T-helper 2 cell treated with Interferon-gamma antibody and Interleukin-4, amounts not matched to agents 5 μg/mL and 100 μg/mL, for 36 hours (primary cell): ENCODE data around the gene FRMPD2.
"Not testable (repeated sequence)": the region's sequence is repeated elsewhere in the genome, so short reads cannot be mapped to it uniquely, and the experiment has no call there.

ENCODE experiments used
- DNase-seq: peaks from one replicate; pipeline ENCODE4 v3.0.0; 2021; ENCODE audit warnings: low spot score
- H3K27ac Mint-ChIP-seq: one replicate; pipeline ENCODE4 v1.8.0; 2021; ENCODE audit warnings: mild to moderate bottlenecking, mixed read lengths
- H3K27me3 Mint-ChIP-seq: one replicate; pipeline ENCODE4 v1.8.0; 2021; ENCODE audit warnings: low read depth, mixed read lengths
- H3K36me3 Mint-ChIP-seq: one replicate; pipeline ENCODE4 v1.8.0; 2021; ENCODE audit warnings: low read depth, mixed read lengths
- H3K4me1 Mint-ChIP-seq: one replicate; pipeline ENCODE4 v1.8.0; 2021; ENCODE audit warnings: low read depth, mixed read lengths
- H3K4me3 Mint-ChIP-seq: one replicate; pipeline ENCODE4 v1.8.0; 2022; ENCODE audit warnings: mild to moderate bottlenecking, moderate library complexity, mixed read lengths
- H3K9me3 Mint-ChIP-seq: one replicate; pipeline ENCODE4 v1.8.0; 2021; ENCODE audit warnings: mixed read lengths

The FRMPD2 gene

DNA sequence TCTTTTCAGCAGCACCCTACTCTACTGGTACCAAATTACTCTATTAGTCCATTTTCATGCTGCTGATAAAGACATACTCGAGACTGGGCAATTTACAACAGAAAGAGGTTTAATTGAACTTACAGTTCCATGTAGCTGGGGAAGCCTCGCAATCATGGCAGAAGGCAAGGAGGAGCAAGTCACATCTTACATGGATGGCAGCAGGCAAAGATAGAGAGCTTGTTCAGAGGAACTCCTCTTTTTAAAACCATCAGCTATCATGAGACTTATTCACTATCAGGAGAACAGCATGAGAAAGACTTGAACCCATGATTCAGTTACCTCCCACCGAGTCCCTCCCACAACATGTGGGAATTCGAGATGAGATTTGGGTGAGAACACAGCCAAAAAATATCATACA lies 7.2 kb upstream of the FRMPD2 start:
- peaks cover 31% of the 10 kb centered on the region for H3K9me3 Mint-ChIP-seq
- not testable (repeated sequence) for H3K4me3 Mint-ChIP-seq, DNase-seq, H3K27me3 Mint-ChIP-seq, H3K36me3 Mint-ChIP-seq, H3K27ac Mint-ChIP-seq
- peaks cover 10% of the 10 kb centered on the region for H3K4me1 Mint-ChIP-seq

- H3K4me1 Mint-ChIP-seq, result peaks cover 11% of the 10 kb centered on the region
- no peak for DNase-seq
- no peak overlapping the region for H3K4me3 Mint-ChIP-seq
- H3K27ac Mint-ChIP-seq, result no peak overlapping the region
- peaks cover 19% of the 10 kb centered on the region for H3K9me3 Mint-ChIP-seq
- peaks cover 3% of the 10 kb centered on the region for H3K27me3 Mint-ChIP-seq
- no peaks in the 10 kb centered on the region for H3K36me3 Mint-ChIP-seq
Measured at GRCh38 chr10:48279081-48279751, 4.7 kb upstream of the FRMPD2 start.

- peaks cover 12% of the 10 kb centered on the region for H3K9me3 Mint-ChIP-seq
- H3K36me3 Mint-ChIP-seq, result no peaks in the 10 kb centered on the region
- peaks cover 11% of the 10 kb centered on the region for H3K4me1 Mint-ChIP-seq
- no peak overlapping the region for H3K27ac Mint-ChIP-seq
- H3K4me3 Mint-ChIP-seq, result no peak overlapping the region
- peaks cover 3% of the 10 kb centered on the region for H3K27me3 Mint-ChIP-seq
- DNase-seq, result no peak
Measured at GRCh38 chr10:48277093-48277492, 2.6 kb upstream of the FRMPD2 start.

DNA sequence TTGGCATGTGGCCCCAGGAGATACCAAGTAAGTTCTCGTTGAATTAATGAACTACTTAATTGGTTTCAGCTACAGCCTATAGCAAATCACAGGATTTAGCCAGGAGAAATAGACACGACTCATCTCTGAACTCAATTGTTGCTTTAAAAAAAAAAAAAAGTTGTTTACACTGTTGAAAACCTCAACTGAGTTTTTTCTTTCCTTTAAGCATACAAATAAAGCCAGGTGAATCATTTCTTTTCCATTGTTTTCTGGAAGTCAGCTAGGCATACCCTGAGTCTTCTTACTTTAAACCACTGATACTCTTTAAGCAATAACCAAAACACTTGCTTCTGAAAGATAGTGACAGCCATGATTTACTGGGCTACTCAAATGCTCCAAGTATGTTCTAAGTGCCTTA lies 755 bp downstream of the FRMPD2 start:
- Mint-ChIP-seq H3K4me1 (peaks cover 6% of the 10 kb centered on the region), H3K4me3 (no peak overlapping the region), H3K27ac (no peak overlapping the region), H3K27me3 (peaks cover 3% of the 10 kb centered on the region), H3K9me3 (no peaks in the 10 kb centered on the region), H3K36me3 (no peaks in the 10 kb centered on the region)
- no peak for DNase-seq

- Mint-ChIP-seq H3K4me1 (peaks cover 3% of the 10 kb centered on the region), H3K27me3 (no peaks in the 10 kb centered on the region), H3K9me3 (no peaks in the 10 kb centered on the region), H3K4me3 (no peak overlapping the region), H3K27ac (no peak overlapping the region), H3K36me3 (no peaks in the 10 kb centered on the region)
- DNase-seq, result no peak
Measured at GRCh38 chr10:48272682-48273081, 1.8 kb downstream of the FRMPD2 start.

GRCh38 chr10:48271047-48271730 lies 3.3 kb downstream of the FRMPD2 start:
- no peak for DNase-seq
- Mint-ChIP-seq H3K27me3 (no peaks in the 10 kb centered on the region), H3K27ac (no peak overlapping the region), H3K4me3 (no peak overlapping the region), H3K4me1 (peaks cover 3% of the 10 kb centered on the region), H3K9me3 (no peaks in the 10 kb centered on the region), H3K36me3 (no peaks in the 10 kb centered on the region)

GRCh38 chr10:48266528-48266927 lies 8.0 kb downstream of the FRMPD2 start:
- H3K27me3 Mint-ChIP-seq, result peaks cover 3% of the 10 kb centered on the region
- peak; percentile 56 for DNase-seq
- H3K9me3 Mint-ChIP-seq, result no peaks in the 10 kb centered on the region
- H3K27ac Mint-ChIP-seq, result no peak overlapping the region
- H3K36me3 Mint-ChIP-seq, result no peaks in the 10 kb centered on the region
- peaks cover under 1% of the 10 kb centered on the region for H3K4me1 Mint-ChIP-seq
- H3K4me3 Mint-ChIP-seq, result no peak overlapping the region

DNA sequence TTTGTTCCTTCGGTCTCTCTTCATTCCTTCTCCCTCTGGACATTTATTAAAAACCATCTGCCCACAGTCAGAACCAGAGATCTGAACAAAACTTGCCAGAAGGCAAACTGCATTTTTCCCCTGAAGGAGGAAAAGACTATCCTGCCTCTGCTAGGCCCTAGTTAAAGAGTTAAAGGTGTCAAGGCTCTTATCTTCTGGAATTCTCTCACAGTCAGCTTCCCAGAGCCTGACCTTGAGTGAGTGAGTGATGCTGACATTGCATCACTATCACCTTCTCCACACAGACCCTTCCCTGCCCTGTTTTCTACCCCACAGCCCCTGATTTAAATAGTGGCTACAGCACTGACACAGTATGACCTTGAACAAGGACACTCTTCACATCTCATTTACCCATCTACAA lies 16.4 kb downstream of the FRMPD2 start:
- no peaks in the 10 kb centered on the region for H3K9me3 Mint-ChIP-seq
- peaks cover 30% of the 10 kb centered on the region for H3K27me3 Mint-ChIP-seq
- no peak overlapping the region for H3K4me3 Mint-ChIP-seq
- no peaks in the 10 kb centered on the region for H3K4me1 Mint-ChIP-seq
- H3K36me3 Mint-ChIP-seq, result no peaks in the 10 kb centered on the region
- no peak for DNase-seq
- no peak overlapping the region for H3K27ac Mint-ChIP-seq

GRCh38 chr10:48257407-48257961 lies 17.0 kb downstream of the FRMPD2 start:
- no peaks in the 10 kb centered on the region for H3K4me1 Mint-ChIP-seq
- no peak overlapping the region for H3K27ac Mint-ChIP-seq
- H3K27me3 Mint-ChIP-seq, result peaks cover 32% of the 10 kb centered on the region
- H3K4me3 Mint-ChIP-seq, result no peak overlapping the region
- H3K36me3 Mint-ChIP-seq, result no peaks in the 10 kb centered on the region
- DNase-seq, result no peak
- H3K9me3 Mint-ChIP-seq, result no peaks in the 10 kb centered on the region

DNA sequence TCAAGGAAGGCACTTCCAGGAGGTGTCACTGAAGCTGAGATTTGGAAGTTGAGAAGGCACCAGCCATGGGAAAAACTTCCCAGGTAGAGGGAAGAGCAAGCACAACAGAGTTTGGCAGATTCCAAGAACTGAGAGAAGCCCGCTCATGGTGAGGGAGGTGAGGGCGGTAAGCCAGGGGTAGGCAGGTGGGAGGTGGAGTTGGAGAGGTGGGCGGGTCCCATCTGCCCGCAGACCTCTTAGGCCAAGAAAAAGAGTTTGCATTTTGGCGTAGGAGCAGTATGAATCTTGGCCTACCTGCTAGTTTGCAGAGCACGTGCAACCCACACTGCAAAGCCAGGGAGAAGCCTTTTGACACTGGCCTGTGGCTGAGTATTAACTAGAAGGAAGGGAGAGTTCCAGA lies 18.8 kb downstream of the FRMPD2 start:
- Mint-ChIP-seq H3K36me3 (no peaks in the 10 kb centered on the region), H3K27ac (no peak overlapping the region), H3K4me1 (no peaks in the 10 kb centered on the region), H3K27me3 (peaks cover 24% of the 10 kb centered on the region), H3K4me3 (no peak overlapping the region), H3K9me3 (no peaks in the 10 kb centered on the region)
- no peak for DNase-seq

DNA sequence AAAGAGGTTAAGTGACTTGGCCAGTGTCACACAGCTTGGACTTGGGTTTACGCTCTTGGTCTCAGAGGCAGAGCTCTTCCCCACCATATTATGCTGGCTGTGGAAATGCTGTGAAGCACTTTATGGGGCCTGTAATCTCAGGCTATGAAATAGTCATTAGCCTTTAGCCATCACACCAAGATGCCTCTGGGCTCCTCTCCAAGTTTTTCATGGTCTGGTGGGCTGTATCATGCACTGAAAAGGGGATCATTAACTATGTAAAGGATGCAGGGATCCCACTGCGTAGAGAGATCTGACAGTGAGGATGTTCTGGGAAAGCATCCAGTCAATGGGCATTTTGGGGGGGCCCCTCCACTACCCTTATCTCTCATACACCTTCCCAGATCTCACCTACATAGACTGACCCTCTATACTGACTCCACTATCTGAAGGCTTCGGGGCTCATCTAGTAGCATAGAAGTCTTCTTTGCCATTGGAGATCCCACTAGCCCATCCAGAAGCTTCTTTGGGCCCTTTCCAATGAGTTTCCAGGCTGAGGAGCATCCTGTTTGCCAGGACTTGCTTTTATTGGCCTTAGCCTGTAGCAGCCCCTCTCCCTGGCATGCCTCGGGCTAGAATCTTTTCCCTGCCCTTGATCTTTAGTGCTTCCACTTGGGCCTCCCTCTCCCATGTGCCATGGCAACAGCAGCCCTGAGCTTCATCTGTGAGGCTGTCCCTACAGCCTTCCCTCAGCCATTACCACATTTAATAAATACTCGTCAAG lies 19.6 kb downstream of the FRMPD2 start:
- no peak overlapping the region for H3K27ac Mint-ChIP-seq
- peaks cover 20% of the 10 kb centered on the region for H3K27me3 Mint-ChIP-seq
- H3K4me3 Mint-ChIP-seq, result no peak overlapping the region
- H3K9me3 Mint-ChIP-seq, result no peaks in the 10 kb centered on the region
- H3K4me1 Mint-ChIP-seq, result no peaks in the 10 kb centered on the region
- H3K36me3 Mint-ChIP-seq, result no peaks in the 10 kb centered on the region
- no peak for DNase-seq

DNA sequence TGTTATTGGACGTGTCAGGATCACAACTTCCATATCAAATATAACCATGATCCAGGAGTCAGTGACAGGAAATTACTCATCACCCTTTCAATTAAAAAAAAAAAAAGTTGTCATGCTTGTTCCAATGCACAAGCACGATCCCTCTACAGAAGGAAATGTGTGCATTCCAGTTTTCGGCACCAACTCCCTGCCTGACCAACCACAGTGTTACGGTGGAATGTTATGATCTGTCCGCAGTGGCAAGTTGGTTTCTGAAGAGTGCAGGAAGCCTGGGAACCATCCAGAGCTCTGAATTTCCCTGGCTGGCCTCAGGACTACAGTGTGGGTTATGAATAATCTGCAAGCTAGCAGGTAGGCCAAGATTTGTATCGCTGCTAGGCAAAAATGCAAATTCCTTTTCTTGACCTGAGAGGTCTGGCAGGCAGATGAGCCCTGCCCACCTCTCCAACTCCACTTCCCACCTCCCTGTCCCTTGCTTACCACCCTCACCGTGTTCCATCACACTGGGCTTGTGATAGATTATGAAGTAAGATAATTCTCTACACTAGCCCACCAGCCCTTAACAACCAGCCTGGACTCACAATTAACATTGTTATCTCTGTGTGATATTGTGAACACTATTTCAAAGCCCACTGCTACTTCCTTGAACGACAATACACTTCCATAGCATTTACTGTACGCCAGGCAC lies 20.4 kb downstream of the FRMPD2 start:
- Mint-ChIP-seq H3K36me3 (no peaks in the 10 kb centered on the region), H3K27me3 (peaks cover 15% of the 10 kb centered on the region), H3K9me3 (no peaks in the 10 kb centered on the region), H3K27ac (no peak overlapping the region), H3K4me1 (no peaks in the 10 kb centered on the region), H3K4me3 (no peak overlapping the region)
- no peak for DNase-seq

DNA sequence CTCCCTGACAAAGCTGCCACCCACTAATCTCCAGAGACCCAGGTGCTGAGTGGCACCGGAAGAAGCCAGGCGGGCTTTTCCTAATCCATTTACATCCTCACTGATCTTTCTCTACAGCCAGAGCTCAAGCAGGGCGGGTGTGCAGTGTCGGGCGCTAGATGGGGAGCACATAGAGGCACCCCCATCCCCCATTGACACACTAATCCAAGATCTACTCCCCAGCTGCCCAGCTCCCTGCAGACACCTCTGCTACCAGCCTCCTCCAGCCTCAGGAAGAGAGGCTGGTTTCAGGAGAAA lies 22.2 kb downstream of the FRMPD2 start:
- no peak overlapping the region for H3K27ac Mint-ChIP-seq

More for the DNA sequence above, 22.2 kb downstream of the FRMPD2 start:
- DNase-seq, result no peak
- H3K9me3 Mint-ChIP-seq, result no peaks in the 10 kb centered on the region
- no peak overlapping the region for H3K4me3 Mint-ChIP-seq
- H3K27me3 Mint-ChIP-seq, result peaks cover 7% of the 10 kb centered on the region
- H3K4me1 Mint-ChIP-seq, result peaks cover 3% of the 10 kb centered on the region
- H3K36me3 Mint-ChIP-seq, result no peaks in the 10 kb centered on the region
